PC-9 (cell line): Measurements from ENCODE around the gene SAPCD2. TPM values are rescaled to one million over a fixed set of nuclear protein-coding genes. Genes with fewer than 3 reads are reported as not detected.

Source experiments
- BruUV-seq: library from RNA; stranded (reverse); fragments of 400-500 nt; replicated peaks from 2 replicates; lab custom pipeline; 2021; lab: Mats Ljungman, UMichigan
- CTCF ChIA-PET: fragments of 300-600 bp; sonication (Branson Sonifier 250); formaldehyde crosslinking; loops from one replicate; lab custom pipeline; 2022; ENCODE audit warnings: antibody characterized with exemption; lab: Charles Lee
- POLR2A ChIA-PET: fragments of 300-600 bp; sonication (Branson Sonifier 250); formaldehyde crosslinking; loops from one replicate; lab custom pipeline; 2022; ENCODE audit warnings: antibody characterized with exemption; ENCODE audit not compliant: unreplicated experiment; lab: Charles Lee
- DNase-seq, 2 experiments: peaks; one replicate each; pipeline versions ENCODE4 v3.0.0 to v3.0.0-alpha.2; 2015 to 2022; ENCODE audit warnings: mixed read lengths in 1 of 2
- H2AFZ ChIP-seq: fragments of 200-600 bp; sonication (generic); 2 replicates; pipeline ENCODE4 v1.8.1; 2017; ENCODE audit warnings: antibody characterized with exemption
- H3F3A ChIP-seq: fragments of 200-600 bp; sonication (generic); 2 replicates; pipeline ENCODE4 v1.8.1; 2017; ENCODE audit warnings: antibody characterized with exemption, mild to moderate bottlenecking, low read depth; ENCODE audit not compliant: insufficient read depth
- H3K27ac ChIP-seq: fragments of 200-600 bp; sonication (generic); 2 replicates; pipeline ENCODE4 v1.6.1; 2016; ENCODE audit warnings: mixed run types
- H3K27me3 ChIP-seq: fragments of 200-600 bp; sonication (generic); 2 replicates; pipeline ENCODE4 v1.6.1; 2016; ENCODE audit warnings: low read depth, mixed run types; ENCODE audit not compliant: insufficient read depth
- H3K36me3 ChIP-seq: fragments of 200-600 bp; sonication (generic); 2 replicates; pipeline ENCODE4 v1.6.1; 2016; ENCODE audit warnings: low read depth, mixed run types
- H3K4me1 ChIP-seq: fragments of 200-600 bp; sonication (generic); replicated peaks from 2 replicates; pipeline ENCODE4 v1.6.1; 2016; ENCODE audit warnings: mixed run types; ENCODE audit not compliant: insufficient read depth
- H3K4me2 ChIP-seq: fragments of 200-600 bp; sonication (generic); 2 replicates; pipeline ENCODE4 v1.6.1; 2017; ENCODE audit warnings: mixed run types
- H3K4me3 ChIP-seq: fragments of 200-600 bp; sonication (generic); 2 replicates; pipeline ENCODE4 v1.6.1; 2016; ENCODE audit warnings: mixed run types
- H3K79me2 ChIP-seq: fragments of 200-600 bp; sonication (generic); 2 replicates; pipeline ENCODE4 v1.6.1; 2017; ENCODE audit warnings: low read depth, mixed run types
- H3K9me2 ChIP-seq: fragments of 200-600 bp; sonication (generic); 2 replicates; pipeline ENCODE4 v1.8.1; 2017; ENCODE audit warnings: mild to moderate bottlenecking; ENCODE audit not compliant: insufficient read depth
- H3K9me3 ChIP-seq: fragments of 200-600 bp; sonication (generic); 2 replicates; pipeline ENCODE4 v1.8.1; 2016; ENCODE audit warnings: low read depth; ENCODE audit not compliant: insufficient read depth
- H4K20me1 ChIP-seq: fragments of 200-600 bp; sonication (generic); 2 replicates; pipeline ENCODE4 v1.8.1; 2017; ENCODE audit not compliant: insufficient read depth
- CTCF ChIP-seq: fragments of 200-600 bp; sonication (generic); conservative IDR thresholded peaks from 2 replicates; pipeline ENCODE4 v1.6.1; 2017; ENCODE audit warnings: mixed run types, antibody characterized with exemption, mild to moderate bottlenecking, moderate library complexity
- EZH2 ChIP-seq: fragments of 200-600 bp; sonication (generic); IDR thresholded peaks from 2 replicates; pipeline ENCODE4 v1.8.0; 2017; ENCODE audit warnings: antibody characterized with exemption, low read depth
- intact Hi-C: fragments of 100-400 bp; cut with micrococcal nuclease; formaldehyde crosslinking; loops from one replicate; pipeline ENCODE4 v1.10.0; 2022; ENCODE audit not compliant: unreplicated experiment
- total RNA-seq: library from RNA; stranded (reverse); gene quantifications from 2 replicates; pipeline ENCODE4 v1.2.3, GENCODE V29; 2021

The SAPCD2 gene
- total RNA-seq, 1 experiment from 2014 or later = 50.3 TPM

- Histone ChIP-seq H3K27ac (no peak overlapping the region), H3K36me3 (no peaks in the 10 kb centered on the region), H3F3A (peaks cover 7% of the 10 kb centered on the region; the same call in 1 of the 2 replicates), H4K20me1 (no peaks in the 10 kb centered on the region; the same call in 1 of the 2 replicates), H3K4me3 (no peak overlapping the region), H3K4me1 (no peaks in the 10 kb centered on the region), H3K9me2 (no peaks in the 10 kb centered on the region), H3K9me3 (no peaks in the 10 kb centered on the region), H2AFZ (no peak overlapping the region), H3K4me2 (no peak overlapping the region), H3K79me2 (no peaks in the 10 kb centered on the region), H3K27me3 (no peaks in the 10 kb centered on the region)
- POLR2A ChIA-PET = no interaction called here
- TF ChIP-seq CTCF = no peak
- TSS peak; percentile 69 for BruUV-seq
- intact Hi-C loops = no loop called here
- DNase-seq = peak in 1 of 2 experiments; percentile 8
- CTCF ChIA-PET = no interaction called here
Observed at GRCh38 chr9:137062384-137062783, 8.0 kb downstream of the SAPCD2 start.

- POLR2A ChIA-PET = no interaction called here
Observed at GRCh38 chr9:137058521-137059234, 11.7 kb downstream of the SAPCD2 start.

GRCh38 chr9:137057545-137057944 is 12.8 kb downstream of the SAPCD2 start:
- H3K4me1 ChIP-seq = no peaks in the 10 kb centered on the region
- no peaks in the 10 kb centered on the region for H3K27me3 ChIP-seq
- no peaks in the 10 kb centered on the region for H3K9me3 ChIP-seq
- BruUV-seq = no TSS peak
- POLR2A ChIA-PET = no interaction called here
- no peaks in the 10 kb centered on the region for H3K9me2 ChIP-seq
- H3K36me3 ChIP-seq = no peaks in the 10 kb centered on the region
- intact Hi-C loops = no loop called here
- peak in 1 of 2 experiments; percentile 6 for DNase-seq
- H4K20me1 ChIP-seq = no peaks in the 10 kb centered on the region
- CTCF ChIA-PET = no interaction called here
- no peak for TF ChIP-seq CTCF
- no peak for TF ChIP-seq EZH2
- no peak overlapping the region for H3K4me2 ChIP-seq
- no peak overlapping the region for H3K27ac ChIP-seq
- peaks cover 3% of the 10 kb centered on the region; the same call in 1 of the 2 replicates for H3F3A ChIP-seq
- H2AFZ ChIP-seq = no peak overlapping the region
- no peak overlapping the region for H3K4me3 ChIP-seq
- no peaks in the 10 kb centered on the region for H3K79me2 ChIP-seq

More at GRCh38 chr9:137058521-137059234, 11.7 kb downstream of the SAPCD2 start:
- no TSS peak for BruUV-seq
- Histone ChIP-seq H3K27me3 (no peaks in the 10 kb centered on the region), H3K9me2 (no peaks in the 10 kb centered on the region), H3K4me3 (no peak overlapping the region), H3F3A (peaks cover 3% of the 10 kb centered on the region; the same call in 1 of the 2 replicates), H3K4me1 (no peaks in the 10 kb centered on the region), H4K20me1 (no peaks in the 10 kb centered on the region), H3K27ac (no peak overlapping the region), H3K36me3 (no peaks in the 10 kb centered on the region), H3K4me2 (no peak overlapping the region), H3K79me2 (no peaks in the 10 kb centered on the region), H3K9me3 (no peaks in the 10 kb centered on the region), H2AFZ (no peak overlapping the region)
- intact Hi-C loops = no loop called here
- CTCF ChIA-PET = interaction anchor here (0.6 to 1.5 kb wide), 3 partner anchors 9 to 28 kb away, joined by 3 read pairs; no protein-coding TSS in a partner anchor
- peak in 1 of 2 experiments; percentile 11 for DNase-seq
- TF ChIP-seq CTCF (no peak), EZH2 (no peak)
